Measurements from ENCODE around the gene TMOD2.

The TMOD2 gene

GRCh38 chr15:51735228-51736010 lies 16.0 kb upstream of the TMOD2 start:
- TF ChIP-seq CTCF (IDR thresholded peaks at IDR 0.05; ENCODE audit: low read depth, low read length, missing control alignments) = no peak
- DNase-seq (ENCODE audit: low read depth) = no peak
- H3K4me3 ChIP-seq (ENCODE audit: low read depth, low read length) = no peak overlapping the region
- in situ Hi-C loops (cut with HindIII; ENCODE audit: low sequenced_read_pairs) = no loop called here

GRCh38 chr15:51736069-51736468 lies 15.3 kb upstream of the TMOD2 start:
- no peak for DNase-seq (ENCODE audit: low read depth)
- no peak for TF ChIP-seq CTCF (IDR thresholded peaks at IDR 0.05; ENCODE audit: low read depth, low read length, missing control alignments)
- H3K4me3 ChIP-seq (ENCODE audit: low read depth, low read length) = no peak overlapping the region
- in situ Hi-C loops (cut with HindIII; ENCODE audit: low sequenced_read_pairs) = no loop called here

GRCh38 chr15:51736751-51737521 lies 14.5 kb upstream of the TMOD2 start:
- no peak for TF ChIP-seq CTCF (IDR thresholded peaks at IDR 0.05; ENCODE audit: low read depth, low read length, missing control alignments)
- in situ Hi-C loops (cut with HindIII; ENCODE audit: low sequenced_read_pairs) = no loop called here
- DNase-seq (ENCODE audit: low read depth) = no peak

GRCh38 chr15:51737522-51738305 lies 13.7 kb upstream of the TMOD2 start, which contains the start of gene LYSMD2:
LYSMD2 (minus strand) TSS chr15:51737655; CDS start chr15:51737622, 33 bp downstream.
- in situ Hi-C loops (cut with HindIII; ENCODE audit: low sequenced_read_pairs) = no loop called here
- no peak for TF ChIP-seq CTCF (IDR thresholded peaks at IDR 0.05; ENCODE audit: low read depth, low read length, missing control alignments)
- H3K4me3 ChIP-seq (ENCODE audit: low read depth, low read length) = peak within 1 kb of the TSS; percentile 51
- DNase-seq (ENCODE audit: low read depth) = no peak

More at GRCh38 chr15:51736751-51737521, 14.5 kb upstream of the TMOD2 start:
- H3K4me3 ChIP-seq (ENCODE audit: low read depth, low read length) = peak overlapping the region; percentile 51

- H3K4me3 ChIP-seq (ENCODE audit: low read depth, low read length) = no peak overlapping the region
- TF ChIP-seq CTCF (IDR thresholded peaks at IDR 0.05; ENCODE audit: low read depth, low read length, missing control alignments) = no peak
- in situ Hi-C loops (cut with HindIII; ENCODE audit: low sequenced_read_pairs) = no loop called here
- DNase-seq (ENCODE audit: low read depth) = no peak
Measured at GRCh38 chr15:51738553-51738952, 12.8 kb upstream of the TMOD2 start.

GRCh38 chr15:51739061-51739712 lies 12.2 kb upstream of the TMOD2 start:
- TF ChIP-seq CTCF (IDR thresholded peaks at IDR 0.05; ENCODE audit: low read depth, low read length, missing control alignments) = no peak
- no peak overlapping the region for H3K4me3 ChIP-seq (ENCODE audit: low read depth, low read length)
- in situ Hi-C loops (cut with HindIII; ENCODE audit: low sequenced_read_pairs) = no loop called here
- DNase-seq (ENCODE audit: low read depth) = no peak

Measured in astrocyte of the cerebellum (primary cell).